DOHH2 (cell line): ENCODE measurements around the gene CEP131.

Experiments
- H3F3A ChIP-seq: fragments of 200-600 bp; sonication (generic), shearing (Covaris generic); 2 replicates; pipeline ENCODE4 v1.6.0; 2016; ENCODE audit warnings: antibody characterized with exemption, mild to moderate bottlenecking; ENCODE audit not compliant: control insufficient read depth, insufficient read depth
- H3K27ac ChIP-seq: fragments of 200-600 bp; sonication (generic); 2 replicates; pipeline ENCODE4 v1.5.1; 2014; ENCODE audit warnings: low read depth, mild to moderate bottlenecking, low read length, moderate library complexity
- H3K27me3 ChIP-seq: fragments of 200-600 bp; sonication (generic); 2 replicates; pipeline ENCODE4 v1.6.1; 2014; ENCODE audit warnings: mild to moderate bottlenecking, low read length, mixed read lengths; ENCODE audit not compliant: control insufficient read depth
- H3K36me3 ChIP-seq: fragments of 200-600 bp; sonication (generic); 2 replicates; pipeline ENCODE4 v1.6.1; 2014; ENCODE audit warnings: mild to moderate bottlenecking, low read length, moderate library complexity, mixed read lengths; ENCODE audit not compliant: control insufficient read depth
- H3K4me1 ChIP-seq: fragments of 200-600 bp; sonication (generic); 2 replicates; pipeline ENCODE4 v1.6.1; 2014; ENCODE audit warnings: mild to moderate bottlenecking, low read length, mixed read lengths; ENCODE audit not compliant: control insufficient read depth
- H3K4me2 ChIP-seq: fragments of 200-600 bp; sonication (generic); 2 replicates; pipeline ENCODE4 v1.6.0; 2014; ENCODE audit warnings: mild to moderate bottlenecking, low read length, moderate library complexity
- H3K4me3 ChIP-seq: fragments of 200-600 bp; sonication (generic); 2 replicates; pipeline ENCODE4 v1.5.1; 2014; ENCODE audit warnings: mild to moderate bottlenecking, low read length, mixed read lengths
- H3K79me2 ChIP-seq: fragments of 200-600 bp; sonication (generic); 2 replicates; pipeline ENCODE4 v1.6.1; 2014; ENCODE audit warnings: mild to moderate bottlenecking, low read length, mixed read lengths; ENCODE audit not compliant: control insufficient read depth
- H3K9me2 ChIP-seq: fragments of 200-600 bp; sonication (generic); replicated peaks from 2 replicates; pipeline ENCODE4 v1.6.1; 2014; ENCODE audit warnings: mild to moderate bottlenecking, low read length, mixed read lengths; ENCODE audit not compliant: control insufficient read depth
- H3K9me3 ChIP-seq: fragments of 200-600 bp; sonication (generic); 2 replicates; pipeline ENCODE4 v1.6.1; 2014; ENCODE audit warnings: antibody characterized with exemption, low read length, mixed read lengths; ENCODE audit not compliant: control insufficient read depth, insufficient read depth
- H4K20me1 ChIP-seq: fragments of 200-600 bp; sonication (generic); 2 replicates; pipeline ENCODE4 v1.6.0; 2014; ENCODE audit warnings: low read depth, mild to moderate bottlenecking, antibody characterized with exemption, low read length, moderate library complexity; ENCODE audit not compliant: control insufficient read depth, insufficient read depth
- CTCF ChIP-seq: fragments of 200-600 bp; sonication (generic); IDR thresholded peaks from one replicate; pipeline ENCODE4 v1.5.1; 2014; ENCODE audit warnings: antibody characterized with exemption, mild to moderate bottlenecking, low read depth, low read length; ENCODE audit not compliant: poor library complexity, severe bottlenecking
- EZH2phosphoT487 ChIP-seq: fragments of 200-600 bp; sonication (generic); IDR thresholded peaks from 2 replicates; pipeline ENCODE4 v1.6.1; 2017; ENCODE audit warnings: borderline replicate concordance, mild to moderate bottlenecking, antibody characterized with exemption, low read length, moderate library complexity, mixed read lengths

Gene CEP131

GRCh38 chr17:81192386-81193050 is 30.2 kb downstream of the CEP131 start:
- H3K9me3 ChIP-seq: no peaks in the 10 kb centered on the region
- H3K4me1 ChIP-seq: no peaks in the 10 kb centered on the region
- no peaks in the 10 kb centered on the region for H3K9me2 ChIP-seq
- TF ChIP-seq CTCF (no peak), EZH2phosphoT487 (no peak)
- H3F3A ChIP-seq: no peaks in the 10 kb centered on the region
- H3K36me3 ChIP-seq: no peaks in the 10 kb centered on the region
- H3K27ac ChIP-seq: no peak overlapping the region
- no peaks in the 10 kb centered on the region for H3K27me3 ChIP-seq
- no peaks in the 10 kb centered on the region for H4K20me1 ChIP-seq
- H3K4me3 ChIP-seq: no peak overlapping the region
- H3K4me2 ChIP-seq: no peak overlapping the region
- no peaks in the 10 kb centered on the region for H3K79me2 ChIP-seq

GRCh38 chr17:81191646-81192045 is 31.1 kb downstream of the CEP131 start:
- no peaks in the 10 kb centered on the region for H4K20me1 ChIP-seq
- H3K4me3 ChIP-seq: no peak overlapping the region
- no peak overlapping the region for H3K27ac ChIP-seq
- no peaks in the 10 kb centered on the region for H3K9me3 ChIP-seq
- H3K4me1 ChIP-seq: no peaks in the 10 kb centered on the region
- H3K9me2 ChIP-seq: no peaks in the 10 kb centered on the region
- no peaks in the 10 kb centered on the region for H3K79me2 ChIP-seq
- TF ChIP-seq CTCF (no peak), EZH2phosphoT487 (no peak)
- H3F3A ChIP-seq: no peaks in the 10 kb centered on the region
- H3K4me2 ChIP-seq: no peak overlapping the region
- no peaks in the 10 kb centered on the region for H3K36me3 ChIP-seq
- no peaks in the 10 kb centered on the region for H3K27me3 ChIP-seq

- H3K36me3 ChIP-seq: no peaks in the 10 kb centered on the region
- H3K27me3 ChIP-seq: no peaks in the 10 kb centered on the region
- no peak for TF ChIP-seq CTCF
- no peak for TF ChIP-seq EZH2phosphoT487
- H3K79me2 ChIP-seq: no peaks in the 10 kb centered on the region
- H3K9me3 ChIP-seq: no peaks in the 10 kb centered on the region
- H3K4me3 ChIP-seq: no peak overlapping the region
- no peaks in the 10 kb centered on the region for H3K9me2 ChIP-seq
- H4K20me1 ChIP-seq: no peaks in the 10 kb centered on the region
- H3K27ac ChIP-seq: no peak overlapping the region
- H3K4me1 ChIP-seq: no peaks in the 10 kb centered on the region
- H3K4me2 ChIP-seq: no peak overlapping the region
- no peaks in the 10 kb centered on the region for H3F3A ChIP-seq
These were observed 31.6 kb downstream of the CEP131 start for GRCh38 chr17:81191116-81191515.
